Body of pancreas (tissue), 4 donors: ENCODE results near the gene MDM1. TPM values are rescaled to one million over a fixed set of nuclear protein-coding genes. Genes with fewer than 3 reads are reported as not detected.

Source experiments
- ATAC-seq: fragments of 150-250 bp; one replicate; pipeline ENCODE4 v1.9.1; 2016
- DNase-seq, 4 donors: peaks; one replicate each; pipeline ENCODE4 v3.0.0-alpha.2; 2019
- H3K27ac ChIP-seq, 4 donors: fragments of 200-600 bp; sonication (generic); 1 replicate in 3 of 4; 2 replicates in 1 of 4; pipeline versions ENCODE4 v1.5.1 to v1.6.1; 2016 to 2019; ENCODE audit warnings: mild to moderate bottlenecking in 1 of 4, mixed read lengths in 1 of 4, moderate library complexity in 1 of 4
- H3K27me3 ChIP-seq, 2 donors: fragments of 200-600 bp; sonication (generic); one replicate each; pipeline ENCODE4 v1.6.0; 2016; ENCODE audit warnings: mild to moderate bottlenecking in 1 of 2
- H3K36me3 ChIP-seq, 2 donors: fragments of 200-600 bp; sonication (generic); replicated peaks in 1 of 2; 2 replicates each; pipeline ENCODE4 v1.5.1; 2016; ENCODE audit warnings: low read depth in 2 of 2; ENCODE audit not compliant: insufficient read depth in 1 of 2
- H3K4me1 ChIP-seq: fragments of 200-600 bp; sonication (generic); one replicate; pipeline ENCODE4 v1.6.0; 2016
- H3K4me3 ChIP-seq, 2 donors: fragments of 200-600 bp; sonication (generic); 1 replicate in 1 of 2; 2 replicates in 1 of 2; pipeline ENCODE4 v1.5.1; 2016 to 2019
- H3K9me3 ChIP-seq, 3 donors: fragments of 200-600 bp; sonication (generic); 1 replicate in 2 of 3; 2 replicates in 1 of 3; pipeline ENCODE4 v1.5.1; 2016
- CTCF ChIP-seq, 7 experiments: fragments of 450-650 bp in 4 of 7; fragments of 200-600 bp in 3 of 7; sonication (generic) in 3 of 7; IDR thresholded peaks; one replicate each; pipeline ENCODE4 v1.5.1; 2016 to 2019; ENCODE audit warnings: antibody characterized with exemption in 7 of 7
- POLR2A ChIP-seq, 3 donors: fragments of 450-650 bp; IDR thresholded peaks; one replicate each; pipeline ENCODE4 v1.6.1; 2016; ENCODE audit warnings: antibody characterized with exemption in 3 of 3, mild to moderate bottlenecking in 2 of 3
- WGBS, 2 donors: methylation state at CpG; one replicate each; pipeline ENCODE4 v1.1.5; 2017; 5-methylcytosine and 5-hydroxymethylcytosine counted together
- intact Hi-C: fragments of 100-400 bp; cut with DNase I; formaldehyde crosslinking; loops from one replicate; pipeline ENCODE4 v1.15.1; 2023
- total RNA-seq, 2 donors: library from RNA; depleted of rRNA; stranded (reverse); fragments of >200 nt; gene quantifications; one replicate each; pipeline ENCODE4 v1.1.0, GENCODE V29; 2016

Gene MDM1
- total RNA-seq, 2 donors from 2014 or later: 6.0 to 10.9 TPM

DNA sequence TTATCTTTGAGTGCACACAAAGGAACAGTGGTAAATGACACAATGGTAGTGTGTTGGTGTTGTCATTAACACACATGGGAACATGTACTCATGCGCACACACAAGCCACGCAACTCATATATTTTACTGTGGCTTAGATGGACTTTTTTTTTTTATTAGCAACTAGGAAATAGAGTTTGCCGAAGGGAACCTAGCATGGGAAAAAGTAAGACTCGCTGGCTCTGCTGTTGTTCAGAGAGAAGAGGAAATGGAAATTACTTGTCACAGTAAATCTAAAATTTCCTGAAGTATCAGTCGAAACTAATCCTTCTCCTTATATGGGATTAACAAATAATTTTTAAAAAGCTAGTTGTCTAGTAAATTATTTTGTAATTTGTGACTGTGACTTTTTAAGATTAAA is 45.1 kb downstream of the MDM1 start:
- Histone ChIP-seq H3K4me1 (peaks cover 1% of the 10 kb centered on the region), H3K27me3 (no peaks in the 10 kb centered on the region), H3K27ac (no peak overlapping the region), H3K4me3 (no peak overlapping the region), H3K36me3 (no peaks in the 10 kb centered on the region), H3K9me3 (no peaks in the 10 kb centered on the region)
- DNase-seq: no peak
- TF ChIP-seq CTCF (IDR thresholded peaks at IDR 0.05) (no peak), POLR2A (IDR thresholded peaks at IDR 0.05) (no peak)
- intact Hi-C loops: no loop called here
- no peak for ATAC-seq
- 78 to 82% methylated on average over 5 of the region's 5 CpGs for WGBS, 2 donors

DNA sequence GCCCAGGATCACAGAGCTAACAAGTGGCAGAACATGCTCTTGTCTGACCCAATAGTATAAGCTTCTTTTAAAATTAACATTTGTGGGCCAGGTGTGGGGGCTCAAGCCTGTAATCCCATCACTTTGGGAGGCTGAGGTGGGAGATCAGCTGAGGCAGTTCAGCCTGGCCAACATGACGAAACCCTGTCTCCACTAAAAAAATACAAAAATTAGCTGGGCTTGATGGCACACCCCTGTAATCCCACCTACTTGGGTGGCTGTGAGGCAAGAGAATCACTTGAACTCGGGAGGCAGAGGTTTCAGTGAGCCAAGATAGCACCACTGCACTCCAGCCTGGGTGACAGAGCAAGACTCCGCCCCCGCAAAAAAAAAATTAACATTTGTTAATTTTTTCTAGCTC is 45.8 kb downstream of the MDM1 start:
- DNase-seq (no peak), ATAC-seq (no peak)
- intact Hi-C loops: no loop called here
- Histone ChIP-seq H3K4me1 (no peaks in the 10 kb centered on the region), H3K36me3 (no peaks in the 10 kb centered on the region), H3K9me3 (no peaks in the 10 kb centered on the region), H3K27ac (no peak overlapping the region), H3K4me3 (no peak overlapping the region), H3K27me3 (no peaks in the 10 kb centered on the region)
- TF ChIP-seq CTCF (IDR thresholded peaks at IDR 0.05) (no peak), POLR2A (IDR thresholded peaks at IDR 0.05) (no peak)
- WGBS, 2 donors: 81 to 85% methylated on average over 4 of the region's 4 CpGs

DNA sequence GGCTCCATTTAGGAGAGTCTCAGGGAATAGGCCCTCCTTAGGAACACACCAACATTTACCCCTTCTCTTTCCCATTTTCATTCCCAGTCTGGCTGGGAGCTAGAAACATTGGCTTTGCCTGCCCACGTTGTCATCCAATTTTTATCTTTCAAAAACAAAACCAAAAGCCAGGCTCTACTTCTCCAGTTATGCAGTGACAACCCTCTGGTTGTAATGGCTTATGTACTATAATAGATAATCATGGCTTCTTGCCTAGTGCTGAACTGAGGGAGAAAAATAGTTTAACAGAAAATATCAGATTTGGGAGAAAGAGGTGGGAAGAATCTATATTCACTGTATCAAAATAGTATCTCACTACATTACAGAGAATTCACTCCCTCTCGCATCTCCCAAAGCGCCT is 46.6 kb downstream of the MDM1 start:
- Histone ChIP-seq H3K27me3 (no peaks in the 10 kb centered on the region), H3K9me3 (no peaks in the 10 kb centered on the region), H3K36me3 (no peaks in the 10 kb centered on the region), H3K4me3 (no peak overlapping the region), H3K4me1 (no peaks in the 10 kb centered on the region), H3K27ac (no peak overlapping the region)
- WGBS, 2 donors: 80 to 89% methylated on average over 3 of the region's 3 CpGs
- intact Hi-C loops: no loop called here
- DNase-seq: no peak
- no peak for ATAC-seq
- TF ChIP-seq POLR2A (IDR thresholded peaks at IDR 0.05) (no peak), CTCF (IDR thresholded peaks at IDR 0.05) (no peak)

DNA sequence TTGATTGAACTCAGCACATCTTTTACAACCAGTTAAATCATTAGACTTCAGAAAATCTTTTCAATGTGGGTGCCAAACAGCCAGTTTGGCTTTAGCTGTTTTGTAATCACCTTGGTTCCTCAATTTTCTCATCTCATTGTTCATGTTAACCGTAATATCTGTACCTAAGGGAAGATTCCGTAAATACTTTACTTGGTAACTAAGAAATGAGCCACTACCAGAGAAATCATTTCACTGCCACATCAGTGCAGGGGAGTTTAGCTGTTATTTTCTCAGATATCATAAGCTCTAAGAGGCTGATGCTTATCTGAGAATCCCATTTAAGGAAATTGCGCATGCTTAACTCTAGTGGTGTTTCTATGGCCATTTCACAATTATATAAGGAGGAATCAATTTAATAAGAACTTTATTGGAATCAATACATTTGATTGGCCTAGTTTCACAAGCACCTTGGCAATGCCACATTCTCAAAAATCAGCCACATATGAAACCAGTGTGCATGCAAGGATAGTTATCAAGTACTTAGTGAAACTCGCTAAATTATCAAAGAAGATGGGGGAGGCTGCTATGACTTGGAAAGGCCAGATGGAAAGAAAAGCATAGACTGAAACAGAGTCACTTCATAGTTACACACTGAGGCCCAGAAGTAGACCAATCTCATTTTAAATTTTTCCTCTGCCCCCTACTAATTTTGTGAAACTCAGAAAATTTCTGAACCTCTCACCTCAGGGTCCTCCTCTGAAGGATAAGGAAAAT is 50.7 kb downstream of the MDM1 start:
- Histone ChIP-seq H3K4me3 (no peak overlapping the region), H3K9me3 (no peaks in the 10 kb centered on the region), H3K27me3 (no peaks in the 10 kb centered on the region), H3K4me1 (no peaks in the 10 kb centered on the region), H3K36me3 (no peaks in the 10 kb centered on the region), H3K27ac (no peak overlapping the region)
- ATAC-seq (no peak), DNase-seq (no peak)
- no peak for TF ChIP-seq POLR2A (IDR thresholded peaks at IDR 0.05)
- no peak for TF ChIP-seq CTCF (IDR thresholded peaks at IDR 0.05)
- 89% methylated on average over 4 of the region's 4 CpGs for WGBS, 2 donors
- intact Hi-C loops: no loop called here

DNA sequence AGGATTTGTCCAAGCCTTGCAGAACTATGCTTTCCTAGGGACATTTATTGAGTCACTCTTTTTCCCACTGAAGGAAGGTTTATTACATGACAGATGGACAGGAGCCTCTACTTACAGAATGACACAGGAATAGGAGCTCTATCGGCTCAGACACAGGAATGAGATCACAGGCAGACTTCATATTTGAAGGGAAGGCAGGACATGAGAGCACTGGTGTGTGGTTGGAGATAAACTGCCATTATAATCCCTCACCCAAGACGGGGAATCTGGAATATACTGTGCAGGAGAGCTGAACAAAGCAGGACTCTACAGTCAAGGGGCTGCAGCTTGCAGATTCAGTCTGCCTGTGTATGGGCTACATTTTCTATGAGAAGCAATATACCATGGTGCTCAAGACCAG is 51.9 kb downstream of the MDM1 start:
- no peak for TF ChIP-seq CTCF (IDR thresholded peaks at IDR 0.05)
- no peak for TF ChIP-seq POLR2A (IDR thresholded peaks at IDR 0.05)
- H3K27ac ChIP-seq: no peak overlapping the region
- no peaks in the 10 kb centered on the region for H3K36me3 ChIP-seq
- DNase-seq (no peak), ATAC-seq (no peak)
- intact Hi-C loops: no loop called here
- no peaks in the 10 kb centered on the region for H3K4me1 ChIP-seq
- H3K27me3 ChIP-seq: no peaks in the 10 kb centered on the region
- no peaks in the 10 kb centered on the region for H3K9me3 ChIP-seq
- WGBS, 2 donors: 91% methylated on average over 2 of the region's 2 CpGs
- no peak overlapping the region for H3K4me3 ChIP-seq
